Endodermal cell (in vitro differentiated cells): Measurements from ENCODE around the gene DLX1. TPM values are rescaled to one million over a fixed set of nuclear protein-coding genes. Genes with fewer than 3 reads are reported as not detected.
"Not testable (repeated sequence)": the region's sequence is repeated elsewhere in the genome, so short reads cannot be mapped to it uniquely, and the experiment has no call there.

Source experiments
- DNase-seq: peaks from one replicate; pipeline ENCODE4 v3.0.0-alpha.2; 2017
- H3K27ac ChIP-seq: 2 replicates; pipeline ENCODE4 v1.5.1; 2013; ENCODE audit warnings: mild to moderate bottlenecking, low read depth, low read length, moderate library complexity
- H3K27me3 ChIP-seq: 2 replicates; pipeline ENCODE4 v1.6.1; 2013; ENCODE audit warnings: mild to moderate bottlenecking, low read length, moderate library complexity; ENCODE audit not compliant: insufficient read depth, control insufficient read depth, poor library complexity, severe bottlenecking
- H3K36me3 ChIP-seq: 2 replicates; pipeline ENCODE4 v1.7.0; 2013; ENCODE audit warnings: mild to moderate bottlenecking, low read length, moderate library complexity; ENCODE audit not compliant: control insufficient read depth, insufficient read depth
- H3K4me1 ChIP-seq: one replicate; pipeline ENCODE4 v1.7.0; 2013; ENCODE audit warnings: low read length; ENCODE audit not compliant: control insufficient read depth, insufficient read depth
- H3K4me3 ChIP-seq: 2 replicates; pipeline ENCODE4 v1.5.1; 2013; ENCODE audit warnings: mild to moderate bottlenecking, low read length, moderate library complexity
- H3K9ac ChIP-seq: 2 replicates; pipeline ENCODE4 v1.6.1; 2013; ENCODE audit warnings: mild to moderate bottlenecking, low read length, moderate library complexity; ENCODE audit not compliant: poor library complexity, severe bottlenecking; ENCODE audit errors: extremely low read depth
- H3K9me3 ChIP-seq: 2 replicates; pipeline ENCODE4 v1.6.1; 2013; ENCODE audit warnings: mild to moderate bottlenecking, low read length, moderate library complexity; ENCODE audit not compliant: control insufficient read depth
- H3K27ac Mint-ChIP-seq: 2 replicates; pipeline ENCODE4 v1.8.0; 2020; ENCODE audit warnings: mixed read lengths
- H3K27me3 Mint-ChIP-seq: 2 replicates; pipeline ENCODE4 v1.8.0; 2021; ENCODE audit warnings: mild to moderate bottlenecking, mixed read lengths; ENCODE audit not compliant: insufficient read depth
- H3K36me3 Mint-ChIP-seq: 2 replicates; pipeline ENCODE4 v1.8.0; 2020; ENCODE audit warnings: low read depth, mixed read lengths
- H3K4me1 Mint-ChIP-seq: 2 replicates; pipeline ENCODE4 v1.8.0; 2020; ENCODE audit warnings: mixed read lengths
- H3K4me3 Mint-ChIP-seq: 2 replicates; pipeline ENCODE4 v1.8.0; 2020; ENCODE audit warnings: mild to moderate bottlenecking, moderate library complexity, mixed read lengths
- H3K9me3 Mint-ChIP-seq: 2 replicates; pipeline ENCODE4 v1.8.0; 2020; ENCODE audit warnings: mild to moderate bottlenecking, mixed read lengths
- CTCF ChIP-seq: fragments of 200-600 bp; sonication (generic); conservative IDR thresholded peaks from 2 replicates; pipeline ENCODE4 v1.5.0; 2021; ENCODE audit warnings: antibody characterized with exemption, mild to moderate bottlenecking
- WGBS, 2 experiments: methylation state at CpG; one replicate each; pipeline versions ENCODE4 v1.1.5 to v1.1.7; 2013; ENCODE audit warnings: missing lambda C conversion rate in 2 of 2, mixed read lengths in 1 of 2; ENCODE audit not compliant: insufficient coverage in 1 of 2, insufficient read length in 1 of 2; 5-methylcytosine and 5-hydroxymethylcytosine counted together
- total RNA-seq, 2 donors: library from RNA; stranded (reverse); fragmentation: NEBNext Ultra II Directional in 1 of 2; extraction: Animal tissue kit (Norgen Biotek cat#: 25700) in 1 of 2; gene quantifications; 2 replicates in 1 of 2; 3 replicates in 1 of 2; pipeline ENCODE4 v1.2.1, GENCODE V29; 2021

DLX1 gene
- total RNA-seq, 2 donors from 2014 or later = not detected

- no peak for TF ChIP-seq CTCF
- no peak overlapping the region for H3K4me3 Mint-ChIP-seq
These were observed 31.8 kb upstream of the DLX1 start for GRCh38 chr2:172053486-172053885.

GRCh38 chr2:172056293-172056692 lies 29.0 kb upstream of the DLX1 start:
- TF ChIP-seq CTCF = no peak
- WGBS, 2 experiments = 86 to 91% methylated on average over 1 to 2 of the region's 2 CpGs
- H3K9me3 Mint-ChIP-seq = no peaks in the 10 kb centered on the region
- no peaks in the 10 kb centered on the region for H3K27me3 Mint-ChIP-seq
- H3K4me1 ChIP-seq = no peaks in the 10 kb centered on the region
- no peak overlapping the region for H3K27ac ChIP-seq
- no peaks in the 10 kb centered on the region for H3K27me3 ChIP-seq
- no peak overlapping the region for H3K27ac Mint-ChIP-seq
- H3K9ac ChIP-seq = no peak overlapping the region
- H3K36me3 ChIP-seq = no peaks in the 10 kb centered on the region
- no peaks in the 10 kb centered on the region for H3K36me3 Mint-ChIP-seq
- H3K4me3 ChIP-seq = no peak overlapping the region
- H3K9me3 ChIP-seq = no peaks in the 10 kb centered on the region
- DNase-seq = no peak
- peaks cover 1% of the 10 kb centered on the region for H3K4me1 Mint-ChIP-seq
- H3K4me3 Mint-ChIP-seq = no peak overlapping the region

More at GRCh38 chr2:172053486-172053885, 31.8 kb upstream of the DLX1 start:
- H3K27ac Mint-ChIP-seq = no peak overlapping the region
- H3K9me3 Mint-ChIP-seq = no peaks in the 10 kb centered on the region
- 100% methylated on average over 1 of the region's 1 CpG; no CpG with 5 or more reads in 1 of the 2 experiments for WGBS, 2 experiments
- H3K9me3 ChIP-seq = no peaks in the 10 kb centered on the region
- H3K27ac ChIP-seq = no peak overlapping the region
- H3K4me1 ChIP-seq = no peaks in the 10 kb centered on the region
- no peak overlapping the region for H3K4me3 ChIP-seq
- peaks cover 1% of the 10 kb centered on the region for H3K4me1 Mint-ChIP-seq
- H3K27me3 ChIP-seq = no peaks in the 10 kb centered on the region
- no peaks in the 10 kb centered on the region for H3K36me3 ChIP-seq
- H3K36me3 Mint-ChIP-seq = no peaks in the 10 kb centered on the region
- H3K27me3 Mint-ChIP-seq = no peaks in the 10 kb centered on the region
- no peak overlapping the region for H3K9ac ChIP-seq
- no peak for DNase-seq

GRCh38 chr2:172058660-172059059 lies 26.6 kb upstream of the DLX1 start:
- no peak overlapping the region for H3K27ac ChIP-seq
- H3K27ac Mint-ChIP-seq = no peak overlapping the region
- no peaks in the 10 kb centered on the region for H3K27me3 ChIP-seq
- no peaks in the 10 kb centered on the region for H3K36me3 Mint-ChIP-seq
- H3K27me3 Mint-ChIP-seq = no peaks in the 10 kb centered on the region
- H3K36me3 ChIP-seq = no peaks in the 10 kb centered on the region
- no peak for DNase-seq
- WGBS, 2 experiments = 93 to 94% methylated on average over 5 of the region's 5 CpGs
- H3K9me3 Mint-ChIP-seq = no peaks in the 10 kb centered on the region
- no peak overlapping the region for H3K4me3 Mint-ChIP-seq
- no peak overlapping the region for H3K4me3 ChIP-seq
- H3K9me3 ChIP-seq = no peaks in the 10 kb centered on the region
- no peak for TF ChIP-seq CTCF
- H3K9ac ChIP-seq = no peak overlapping the region
- H3K4me1 Mint-ChIP-seq = peaks cover 1% of the 10 kb centered on the region
- no peaks in the 10 kb centered on the region for H3K4me1 ChIP-seq

- not testable (repeated sequence) for H3K27ac Mint-ChIP-seq, H3K36me3 ChIP-seq, H3K27me3 ChIP-seq, H3K9me3 ChIP-seq, H3K36me3 Mint-ChIP-seq, H3K9me3 Mint-ChIP-seq, H3K4me3 ChIP-seq, H3K27ac ChIP-seq, DNase-seq, H3K4me1 Mint-ChIP-seq, H3K4me1 ChIP-seq, H3K4me3 Mint-ChIP-seq, H3K27me3 Mint-ChIP-seq, H3K9ac ChIP-seq
- 93 to 95% methylated on average over 2 to 5 of the region's 5 CpGs for WGBS, 2 experiments
These were observed 25.2 kb upstream of the DLX1 start for GRCh38 chr2:172060118-172060517.
